ENCODE measurements around the gene RNF208.

The RNF208 gene

GRCh38 chr9:137227853-137228505 lies 5.9 kb upstream of the RNF208 start:
- DNase-seq (ENCODE audit: low read depth): no peak

- peak; percentile 77 for DNase-seq (ENCODE audit: low read depth)
Observed at GRCh38 chr9:137227054-137227852, 5.2 kb upstream of the RNF208 start, which contains the start of gene RNF224. RNF224 (plus strand) TSS chr9:137227502; CDS start chr9:137228336, 834 bp downstream.

- no peak for DNase-seq (ENCODE audit: low read depth)
Observed at GRCh38 chr9:137226338-137227053, 4.5 kb upstream of the RNF208 start.

- DNase-seq (ENCODE audit: low read depth): no peak
Observed at GRCh38 chr9:137225699-137226331, 3.8 kb upstream of the RNF208 start.

GRCh38 chr9:137224830-137225694 lies 3.0 kb upstream of the RNF208 start, which contains the start of gene CYSRT1:
CYSRT1 (plus strand) TSS chr9:137225174; CDS start chr9:137225622, 448 bp downstream.
- DNase-seq (ENCODE audit: low read depth): no peak

- peak; percentile 98 for DNase-seq (ENCODE audit: low read depth)
Observed at GRCh38 chr9:137223078-137223970, 1.3 kb upstream of the RNF208 start.

- no peak for DNase-seq (ENCODE audit: low read depth)
Observed at GRCh38 chr9:137221506-137222111, 431 bp downstream of the RNF208 start.

DNA sequence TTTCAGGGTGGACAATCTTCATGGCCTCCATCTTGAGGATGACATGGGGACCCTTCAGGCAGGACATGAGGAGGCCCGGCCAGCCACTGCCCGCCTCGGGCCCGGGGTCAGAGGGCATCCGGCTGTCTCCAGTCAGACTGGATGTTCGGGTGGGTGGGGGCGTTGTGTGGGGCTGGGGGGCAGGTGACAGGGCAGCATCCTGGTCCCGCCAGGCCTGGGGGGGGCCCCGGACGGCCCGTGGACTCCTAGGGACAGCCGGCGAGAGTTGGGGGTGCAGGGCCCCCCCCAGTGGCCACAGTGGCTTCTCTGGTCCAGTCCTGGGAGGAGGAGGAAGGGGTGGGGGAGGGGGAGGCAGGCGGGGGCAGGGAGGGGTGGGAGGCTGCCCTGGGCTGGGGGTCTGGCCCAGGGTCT lies 940 bp downstream of the RNF208 start:
- DNase-seq (ENCODE audit: low read depth): no peak

DNA sequence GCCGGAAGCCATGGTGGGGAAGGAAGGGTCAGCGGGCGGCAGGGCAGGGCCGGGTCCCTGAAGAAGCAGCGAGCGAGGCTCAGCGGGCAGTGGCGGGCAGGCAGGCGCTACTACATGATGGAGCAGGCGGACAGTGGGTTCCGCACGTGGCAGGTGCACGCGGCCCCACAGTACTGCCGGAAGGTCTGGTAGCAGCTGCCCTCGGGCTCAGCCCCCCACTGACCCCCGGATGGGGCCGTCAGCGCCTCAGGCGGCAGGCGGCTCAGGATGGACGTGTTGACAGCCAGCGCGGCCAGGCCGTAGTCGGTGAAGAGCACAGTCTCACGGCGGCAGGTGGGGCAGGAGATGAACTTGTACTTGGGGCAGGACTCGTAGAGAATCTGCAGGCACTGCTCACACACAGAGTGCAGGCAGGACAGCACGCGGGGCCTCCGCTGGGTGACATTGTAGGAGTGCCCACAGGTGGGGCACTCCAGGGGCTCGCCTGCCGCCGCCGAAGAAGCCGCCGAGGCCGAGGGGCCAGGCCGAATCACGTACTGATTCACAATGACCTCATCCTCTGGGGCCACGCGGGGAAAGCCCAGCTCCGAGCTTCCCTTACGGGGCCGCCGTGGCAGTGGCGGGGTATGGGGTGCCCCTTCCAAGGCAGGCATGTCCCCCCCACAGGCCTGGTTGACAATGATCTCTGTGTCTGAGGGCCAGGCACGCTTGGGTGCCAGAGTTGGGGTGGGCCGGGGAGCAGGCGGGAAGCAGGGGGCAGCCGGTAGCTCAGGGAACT lies 1.5 kb downstream of the RNF208 start:
- DNase-seq (ENCODE audit: low read depth): no peak

DNA sequence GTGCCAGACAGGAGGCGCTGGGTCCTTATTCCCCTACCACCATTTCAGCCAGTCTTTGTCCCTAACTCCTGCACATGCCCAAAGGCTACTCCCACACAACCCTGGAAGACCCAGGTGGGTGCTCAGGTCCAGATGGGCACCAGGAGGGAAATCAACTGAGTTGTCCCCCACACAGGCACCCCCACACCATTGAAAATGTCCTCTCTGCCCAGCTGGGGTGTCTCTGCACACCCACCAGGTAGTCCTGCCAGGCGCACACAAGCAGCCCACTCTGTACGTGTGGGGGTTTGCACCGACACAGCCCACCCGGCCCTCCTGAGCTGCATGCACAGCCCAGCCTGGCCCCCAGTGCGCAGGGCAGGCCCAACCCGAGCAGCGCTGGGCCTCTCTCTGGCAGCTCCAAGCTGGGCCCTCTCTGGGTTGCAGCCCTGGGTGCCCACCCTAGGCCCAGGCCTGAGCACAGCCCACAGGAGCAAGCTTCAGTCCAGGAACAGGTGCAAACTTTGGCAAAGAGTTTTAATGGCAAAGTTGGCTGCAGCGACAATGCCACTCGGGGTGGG lies 2.2 kb downstream of the RNF208 start:
- no peak for DNase-seq (ENCODE audit: low read depth)

DNA sequence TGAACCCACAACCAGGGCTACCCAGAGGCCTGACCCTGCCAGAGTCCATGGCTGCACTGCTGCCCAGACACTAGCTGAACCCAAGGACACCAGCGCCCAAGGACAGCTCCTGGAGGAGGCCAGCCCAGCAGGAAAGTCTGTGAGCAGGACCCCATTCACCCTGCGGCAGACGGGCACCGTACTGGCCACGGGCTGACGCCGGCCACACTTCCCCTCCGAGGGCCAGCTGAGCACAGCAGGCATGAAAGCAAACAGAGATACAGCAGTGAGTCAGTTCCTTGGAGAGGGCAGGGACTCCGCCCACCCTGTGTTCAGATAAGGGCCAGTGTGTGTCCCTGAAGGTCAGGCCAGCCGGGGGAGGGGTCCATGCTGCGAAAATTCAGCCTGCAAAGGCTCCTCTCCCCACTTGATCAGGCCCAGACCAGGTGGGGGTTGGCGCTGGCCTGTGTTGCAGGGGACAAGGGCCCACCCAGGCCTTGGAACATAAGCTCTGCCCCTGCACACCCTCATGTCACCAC lies 3.2 kb downstream of the RNF208 start:
- no peak for DNase-seq (ENCODE audit: low read depth)

- DNase-seq (ENCODE audit: low read depth): no peak
Observed at GRCh38 chr9:137218212-137218753, 3.8 kb downstream of the RNF208 start.

GRCh38 chr9:137217276-137218211 lies 4.5 kb downstream of the RNF208 start:
- no peak for DNase-seq (ENCODE audit: low read depth)

GRCh38 chr9:137216188-137216965 lies 5.7 kb downstream of the RNF208 start:
- DNase-seq (ENCODE audit: low read depth): no peak

- no peak for DNase-seq (ENCODE audit: low read depth)
Observed at GRCh38 chr9:137215196-137215986, 6.6 kb downstream of the RNF208 start.
